Measurements from ENCODE around the gene GPR171. TPM values are rescaled to one million over a fixed set of nuclear protein-coding genes. Genes with fewer than 3 reads are reported as not detected.
"Not testable (repeated sequence)": the region's sequence is repeated elsewhere in the genome, so short reads cannot be mapped to it uniquely, and the experiment has no call there.

Gene GPR171
- polyA plus RNA-seq, 1 donor from 2014 or later = 1.1 TPM

DNA sequence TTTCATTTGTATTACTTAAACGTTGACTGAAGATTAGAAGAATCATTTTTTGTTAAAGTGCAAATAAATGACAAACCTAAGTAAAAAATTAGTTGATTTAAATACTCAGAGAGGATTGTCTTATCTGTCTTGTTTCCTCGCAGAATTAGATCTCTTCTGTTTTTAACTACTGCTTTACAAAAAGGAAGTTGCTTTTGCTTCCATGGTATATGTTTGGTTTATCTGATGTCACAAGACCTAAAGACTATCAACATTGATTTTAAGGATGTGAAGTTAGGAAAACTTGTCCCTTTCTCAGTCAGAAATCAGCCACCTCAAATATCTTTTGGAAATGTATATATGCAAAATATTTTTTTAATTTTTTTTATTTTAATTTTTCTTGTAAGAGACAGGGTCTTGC lies 28.7 kb downstream of the GPR171 start:
- Mint-ChIP-seq H3K4me3 (no peak overlapping the region), H3K27me3 (no peaks in the 10 kb centered on the region), H3K4me1 (peaks cover 17 to 24% (median 20%) of the 10 kb centered on the region in 3 donors), H3K27ac (no peak overlapping the region), H3K36me3 (no peaks in the 10 kb centered on the region), H3K9me3 (no peaks in the 10 kb centered on the region)

GRCh38 chr3:151171145-151171757 lies 31.8 kb downstream of the GPR171 start:
- Mint-ChIP-seq H3K4me3 (peak overlapping the region in 2 of 4 donors; percentile 49 to 55), H3K27me3 (no peaks in the 10 kb centered on the region), H3K36me3 (no peaks in the 10 kb centered on the region), H3K9me3 (no peaks in the 10 kb centered on the region), H3K4me1 (peaks cover 17 to 27% (median 26%) of the 10 kb centered on the region in 3 donors), H3K27ac (peak overlapping the region in 2 of 3 donors; percentile 50 to 55)

- Mint-ChIP-seq H3K4me1 (peaks cover 17 to 27% (median 26%) of the 10 kb centered on the region in 3 donors), H3K4me3 (peak overlapping the region in 2 of 4 donors; percentile 28 to 73), H3K27ac (peak overlapping the region; percentile 36 to 55 (median 37))
- not testable (repeated sequence) for H3K36me3 Mint-ChIP-seq, H3K9me3 Mint-ChIP-seq, H3K27me3 Mint-ChIP-seq
These were observed 32.9 kb downstream of the GPR171 start for GRCh38 chr3:151169948-151170679.

GRCh38 chr3:151169262-151169947 lies 33.6 kb downstream of the GPR171 start:
- Mint-ChIP-seq H3K4me1 (peaks cover 17 to 27% (median 26%) of the 10 kb centered on the region in 3 donors), H3K4me3 (peak overlapping the region in 3 of 4 donors; percentile 28 to 73 (median 30)), H3K9me3 (no peaks in the 10 kb centered on the region), H3K36me3 (no peaks in the 10 kb centered on the region), H3K27ac (peak overlapping the region; percentile 10 to 37 (median 25)), H3K27me3 (no peaks in the 10 kb centered on the region)

- H3K27ac Mint-ChIP-seq = no peak overlapping the region
- H3K9me3 Mint-ChIP-seq = no peaks in the 10 kb centered on the region
- H3K36me3 Mint-ChIP-seq = no peaks in the 10 kb centered on the region
- H3K4me3 Mint-ChIP-seq = no peak overlapping the region
- H3K4me1 Mint-ChIP-seq = peaks cover 17 to 27% (median 26%) of the 10 kb centered on the region in 3 donors
- H3K27me3 Mint-ChIP-seq = no peaks in the 10 kb centered on the region
These were observed 34.5 kb downstream of the GPR171 start for GRCh38 chr3:151168269-151169094.

DNA sequence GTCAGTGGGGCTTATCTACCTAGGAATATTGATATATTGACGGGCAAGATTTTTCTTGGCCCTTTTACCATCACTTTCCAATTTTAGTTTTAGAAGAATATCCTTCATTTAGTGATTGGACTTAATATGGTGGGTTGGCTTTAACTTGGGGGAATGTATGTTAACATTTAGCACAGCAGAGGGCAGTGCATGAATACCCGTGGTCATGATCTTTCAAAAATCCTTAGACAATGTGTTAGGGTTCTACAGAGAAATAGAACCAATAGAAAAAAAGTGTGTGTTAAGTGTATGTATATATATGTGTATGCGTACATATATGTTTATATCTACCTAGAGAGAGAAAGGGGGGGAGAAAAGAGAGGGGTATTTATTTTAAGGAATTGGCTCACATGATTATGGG lies 36.9 kb downstream of the GPR171 start:
- Mint-ChIP-seq H3K27me3 (no peaks in the 10 kb centered on the region), H3K4me3 (no peak overlapping the region), H3K27ac (no peak overlapping the region), H3K4me1 (peaks cover 14 to 19% (median 17%) of the 10 kb centered on the region in 3 donors), H3K9me3 (no peaks in the 10 kb centered on the region), H3K36me3 (no peaks in the 10 kb centered on the region)

- H3K27ac Mint-ChIP-seq = no peak overlapping the region
- H3K4me3 Mint-ChIP-seq = no peak overlapping the region
- peaks cover 6 to 12% (median 8%) of the 10 kb centered on the region in 3 donors for H3K4me1 Mint-ChIP-seq
- no peaks in the 10 kb centered on the region for H3K36me3 Mint-ChIP-seq
- H3K9me3 Mint-ChIP-seq = peaks cover 0 to 2% (median 0%) of the 10 kb centered on the region in 3 donors
- no peaks in the 10 kb centered on the region for H3K27me3 Mint-ChIP-seq
These were observed 37.8 kb downstream of the GPR171 start for GRCh38 chr3:151165226-151165625.

DNA sequence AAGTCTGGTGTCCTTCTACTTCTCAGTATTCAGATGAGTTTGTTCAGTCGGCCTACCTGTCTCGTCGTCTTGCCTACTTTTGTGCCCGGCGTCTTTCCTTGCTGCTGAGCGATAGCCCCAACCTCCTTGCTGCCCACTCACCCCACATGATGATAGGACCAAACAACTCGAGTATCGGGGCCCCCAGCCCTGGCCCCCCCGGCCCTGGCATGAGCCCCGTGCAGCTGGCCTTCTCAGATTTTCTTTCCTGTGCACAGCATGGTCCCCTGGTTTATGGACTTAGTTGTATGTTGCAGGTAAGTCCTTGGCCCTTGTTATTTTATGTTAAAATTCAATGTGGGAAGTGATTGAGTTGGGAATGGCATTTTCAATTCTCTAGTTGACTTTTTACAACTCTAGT lies 43.2 kb downstream of the GPR171 start:
- H3K4me1 Mint-ChIP-seq = peaks cover 0 to 4% (median 0%) of the 10 kb centered on the region in 3 donors
- H3K9me3 Mint-ChIP-seq = peaks cover 0 to 2% (median 0%) of the 10 kb centered on the region in 3 donors
- no peaks in the 10 kb centered on the region for H3K27me3 Mint-ChIP-seq
- H3K27ac Mint-ChIP-seq = no peak overlapping the region
- no peak overlapping the region for H3K4me3 Mint-ChIP-seq
- H3K36me3 Mint-ChIP-seq = no peaks in the 10 kb centered on the region

DNA sequence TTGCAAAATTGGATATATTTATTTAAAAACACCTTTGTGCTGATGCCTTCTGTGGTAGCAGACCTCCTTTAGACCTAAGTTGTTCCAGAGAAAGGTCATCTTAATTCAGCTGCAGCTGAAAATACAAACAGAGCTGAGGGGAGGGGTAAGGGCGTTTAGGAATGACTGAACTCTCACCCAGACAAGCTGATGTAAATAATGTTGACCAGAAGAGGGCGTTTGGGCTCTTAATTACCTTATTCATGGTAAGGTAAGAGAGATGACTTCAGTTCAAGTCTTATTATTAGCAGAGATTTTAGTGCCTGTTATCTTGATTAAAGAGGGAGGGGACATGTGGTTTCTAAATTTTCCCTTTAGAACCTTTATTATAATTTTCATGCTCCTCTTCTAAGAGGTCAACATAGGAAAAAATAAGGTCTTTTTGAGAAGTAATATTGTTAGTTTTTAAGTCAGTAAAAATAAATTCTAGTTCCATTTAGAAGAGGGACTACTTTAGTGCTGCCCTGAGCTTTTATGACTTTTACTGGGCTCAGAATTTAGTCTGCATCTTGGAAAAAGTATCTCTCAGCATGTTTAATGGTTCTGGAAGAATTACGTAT lies 46.3 kb downstream of the GPR171 start:
- Mint-ChIP-seq H3K27ac (no peak overlapping the region), H3K27me3 (no peaks in the 10 kb centered on the region), H3K4me1 (peaks cover 0 to 4% (median 0%) of the 10 kb centered on the region in 3 donors), H3K9me3 (peaks cover 0 to 2% (median 0%) of the 10 kb centered on the region in 3 donors), H3K4me3 (no peak overlapping the region), H3K36me3 (no peaks in the 10 kb centered on the region)

- no peaks in the 10 kb centered on the region for H3K36me3 Mint-ChIP-seq
- H3K9me3 Mint-ChIP-seq = no peaks in the 10 kb centered on the region
- H3K27me3 Mint-ChIP-seq = peaks cover 2% of the 10 kb centered on the region
- no peak overlapping the region for H3K4me3 Mint-ChIP-seq
- no peak overlapping the region for H3K27ac Mint-ChIP-seq
- peaks cover 0 to 4% (median 0%) of the 10 kb centered on the region in 3 donors for H3K4me1 Mint-ChIP-seq
These were observed 47.4 kb downstream of the GPR171 start for GRCh38 chr3:151155409-151156128.

DNA sequence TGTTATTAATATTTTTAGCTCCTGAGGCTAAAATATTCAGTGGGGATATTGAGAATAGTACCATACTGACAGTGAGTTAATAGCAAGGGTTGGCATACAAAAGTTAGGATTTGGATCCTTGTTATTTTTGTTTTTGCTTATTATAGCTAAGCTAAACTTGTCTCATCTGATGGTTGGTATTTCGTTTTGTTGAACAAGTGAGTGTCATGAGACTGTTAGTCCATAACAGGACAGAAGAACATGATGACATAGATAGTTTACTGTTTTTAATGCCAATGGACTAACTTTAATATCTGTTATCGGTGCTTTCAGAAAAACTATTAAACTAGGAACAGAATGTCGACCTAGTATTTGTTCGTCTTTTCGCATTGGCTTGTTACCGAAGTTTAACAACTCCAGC lies 48.5 kb downstream of the GPR171 start:
- no peak overlapping the region for H3K4me3 Mint-ChIP-seq
- H3K4me1 Mint-ChIP-seq = peaks cover 0 to 4% (median 0%) of the 10 kb centered on the region in 3 donors
- H3K27me3 Mint-ChIP-seq = peaks cover 3% of the 10 kb centered on the region
- H3K9me3 Mint-ChIP-seq = no peaks in the 10 kb centered on the region
- H3K36me3 Mint-ChIP-seq = no peaks in the 10 kb centered on the region
- no peak overlapping the region for H3K27ac Mint-ChIP-seq

- Mint-ChIP-seq H3K27me3 (peaks cover 3% of the 10 kb centered on the region), H3K9me3 (no peaks in the 10 kb centered on the region), H3K4me1 (peaks cover 0 to 5% (median under 1%) of the 10 kb centered on the region in 3 donors), H3K4me3 (no peak overlapping the region), H3K27ac (no peak overlapping the region), H3K36me3 (peaks cover 3% of the 10 kb centered on the region)
These were observed 50.4 kb downstream of the GPR171 start for GRCh38 chr3:151152455-151153079.

Measured in IgD-negative memory B cell (primary cell).